ENCODE measurements around the gene PAIP1.

DNA sequence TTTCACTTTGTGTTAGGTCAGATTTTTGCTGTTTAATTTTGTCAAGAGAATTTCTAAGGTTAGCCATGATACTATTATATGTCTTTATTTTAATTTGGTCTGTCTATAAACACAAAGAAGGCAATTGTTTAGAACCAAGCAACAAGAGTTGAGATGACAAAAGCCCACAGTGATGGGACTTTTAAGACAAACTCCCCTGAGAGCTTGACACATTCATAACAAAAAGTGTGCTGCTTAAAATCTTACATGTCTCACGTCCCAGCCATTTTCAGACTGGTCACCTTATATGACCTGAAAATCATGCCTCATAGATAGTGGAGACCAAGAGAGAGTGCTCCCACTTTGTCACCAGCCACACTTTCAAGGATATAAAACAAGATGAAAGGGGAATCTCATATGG, 24.5 kb upstream of the PAIP1 start:
- TF ChIP-seq POLR2A (IDR thresholded peaks at IDR 0.05) (no peak), POLR2AphosphoS5 (IDR thresholded peaks at IDR 0.05) (no peak)
- TF ChIP-seq, protein P1, sequence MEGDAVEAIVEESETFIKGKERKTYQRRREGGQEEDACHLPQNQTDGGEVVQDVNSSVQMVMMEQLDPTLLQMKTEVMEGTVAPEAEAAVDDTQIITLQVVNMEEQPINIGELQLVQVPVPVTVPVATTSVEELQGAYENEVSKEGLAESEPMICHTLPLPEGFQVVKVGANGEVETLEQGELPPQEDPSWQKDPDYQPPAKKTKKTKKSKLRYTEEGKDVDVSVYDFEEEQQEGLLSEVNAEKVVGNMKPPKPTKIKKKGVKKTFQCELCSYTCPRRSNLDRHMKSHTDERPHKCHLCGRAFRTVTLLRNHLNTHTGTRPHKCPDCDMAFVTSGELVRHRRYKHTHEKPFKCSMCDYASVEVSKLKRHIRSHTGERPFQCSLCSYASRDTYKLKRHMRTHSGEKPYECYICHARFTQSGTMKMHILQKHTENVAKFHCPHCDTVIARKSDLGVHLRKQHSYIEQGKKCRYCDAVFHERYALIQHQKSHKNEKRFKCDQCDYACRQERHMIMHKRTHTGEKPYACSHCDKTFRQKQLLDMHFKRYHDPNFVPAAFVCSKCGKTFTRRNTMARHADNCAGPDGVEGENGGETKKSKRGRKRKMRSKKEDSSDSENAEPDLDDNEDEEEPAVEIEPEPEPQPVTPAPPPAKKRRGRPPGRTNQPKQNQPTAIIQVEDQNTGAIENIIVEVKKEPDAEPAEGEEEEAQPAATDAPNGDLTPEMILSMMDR (IDR thresholded peaks at IDR 0.05) = no peak
